Measurements from ENCODE around the gene CYP27A1. TPM values are rescaled to one million over a fixed set of nuclear protein-coding genes. Genes with fewer than 3 reads are reported as not detected.

CYP27A1 gene
- total and polyA plus RNA-seq, 2 of the 4 experiments (the other 2 are of a cell fraction) = 5.2 to 5.3 TPM

DNA sequence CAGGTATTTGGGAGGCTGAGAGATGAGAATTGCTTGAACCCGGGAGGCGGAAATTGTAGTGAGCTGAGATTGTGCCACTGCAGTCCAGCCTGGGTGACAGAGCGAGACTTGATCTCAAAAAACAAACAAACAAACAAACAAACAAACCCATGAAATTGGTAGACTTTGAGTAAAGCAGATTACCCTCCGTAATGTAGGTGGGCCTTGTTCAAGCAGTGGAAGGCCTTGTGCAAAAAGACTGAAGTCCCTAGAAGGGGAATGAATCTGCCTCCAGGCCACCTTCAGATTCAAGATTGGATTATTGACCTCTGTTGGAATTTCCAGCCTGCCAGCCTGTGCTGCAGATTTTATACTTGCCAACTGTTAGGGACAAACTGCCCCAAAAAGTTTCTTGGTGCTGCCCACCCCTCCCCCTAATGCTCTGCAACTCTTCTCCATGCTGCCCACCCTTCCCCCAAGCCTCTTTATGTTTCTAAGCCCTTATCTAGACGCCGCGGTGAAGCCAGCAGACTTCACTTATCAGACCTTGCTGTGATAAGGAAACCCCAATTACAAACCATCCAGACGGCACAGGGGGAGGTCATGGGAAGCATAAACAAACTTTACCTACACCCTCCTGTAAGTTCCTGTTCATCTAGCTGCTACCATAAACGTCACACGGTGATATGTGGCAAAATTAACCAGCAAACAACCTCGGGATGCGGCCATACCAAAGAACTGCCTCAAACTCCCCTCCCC, 17.0 kb downstream of the CYP27A1 start:
- ChIA-PET CTCF (no interaction called here), POLR2A (ENCODE audit: unreplicated experiment) (no interaction called here)
- dilution Hi-C loops (cut with HindIII; ENCODE audit: low sequenced_read_pairs, unreplicated experiment) (no loop called here), in situ Hi-C loops (cut with MboI; ENCODE audit: low sequenced_read_pairs) (no loop called here), intact Hi-C loops (cut with micrococcal nuclease) (no loop called here)
- Histone ChIP-seq H3K36me3 (ENCODE audit: control insufficient read depth, insufficient read depth, low read length) (no peaks in the 10 kb centered on the region), H3K27ac (ENCODE audit: insufficient read depth, low read length) (no peak overlapping the region), H3K14ac (replicated peaks; ENCODE audit: low read depth, low read length) (no peak overlapping the region; the same call in 1 of the 2 replicates), H2AK5ac (ENCODE audit: low read depth, low read length) (no peak overlapping the region), H4K91ac (ENCODE audit: insufficient read depth, low read depth, low read length) (no peak overlapping the region), H2BK120ac (ENCODE audit: low read depth, low read length) (no peak overlapping the region), H3K4ac (ENCODE audit: low read depth, low read length) (no peak overlapping the region), H3K4me3 (ENCODE audit: insufficient read depth, low read depth, low read length) (no peak overlapping the region), H3K4me2 (ENCODE audit: low read depth, low read length) (no peak overlapping the region), H2BK5ac (ENCODE audit: low read depth, low read length, poor library complexity, severe bottlenecking) (no peak overlapping the region), H2BK20ac (ENCODE audit: low read depth, low read length) (no peak overlapping the region), H4K8ac (ENCODE audit: low read depth in 2 of 2, low read length in 2 of 2) (no peak overlapping the region), H4K5ac (ENCODE audit: low read depth, low read length) (no peak overlapping the region), H3K27me3 (ENCODE audit: control insufficient read depth, insufficient read depth, low read length) (peaks cover 2% of the 10 kb centered on the region), H3K9me1 (ENCODE audit: insufficient read depth, low read length) (no peaks in the 10 kb centered on the region), H3K23ac (ENCODE audit: low read depth, low read length) (no peak overlapping the region), H2BK15ac (ENCODE audit: low read depth, low read length) (no peak overlapping the region), H3K9me3 (ENCODE audit: control insufficient read depth, insufficient read depth, low read length) (no peaks in the 10 kb centered on the region), H2AK9ac (replicated peaks; ENCODE audit: low read depth, low read length, poor library complexity) (no peak overlapping the region), H2AFZ (replicated peaks; ENCODE audit: low read length, poor library complexity) (no peak overlapping the region), H3K4me1 (ENCODE audit: control insufficient read depth, insufficient read depth, low read length) (no peaks in the 10 kb centered on the region), H3K79me1 (ENCODE audit: low read depth in 1 of 2, low read length in 2 of 2) (no peaks in the 10 kb centered on the region), H4K20me1 (ENCODE audit: insufficient read depth, low read length) (no peaks in the 10 kb centered on the region), H3K18ac (ENCODE audit: low read depth, low read length) (no peak overlapping the region), H3K56ac (ENCODE audit: extremely low read depth, insufficient read depth, low read length) (no peak overlapping the region), H3K9ac (ENCODE audit: low read depth, low read length) (no peak overlapping the region)
- BruUV-seq (replicated peaks) = no TSS peak
- TF ChIP-seq RAD21 (IDR thresholded peaks at IDR 0.05; ENCODE audit: low read length) = no peak
- no peak for TF ChIP-seq FOS (IDR thresholded peaks at IDR 0.05; ENCODE audit: low read depth, low read length)
- no peak for TF ChIP-seq MAZ (IDR thresholded peaks at IDR 0.05; ENCODE audit: borderline replicate concordance, low read depth, low read length)
- TF ChIP-seq BHLHE40 (IDR thresholded peaks at IDR 0.05; ENCODE audit: low read depth, low read length) = no peak
- no peak for TF ChIP-seq CHD1 (IDR thresholded peaks at IDR 0.05; ENCODE audit: low read depth, low read length)
- WGBS, 2 experiments (ENCODE audit: extremely low coverage in 2 of 2, insufficient read length in 1 of 2) = 29% methylated on average over 5 of the region's 12 CpGs; no CpG with 5 or more reads in 1 of the 2 experiments
- DNase-seq (peak; percentile 38), ATAC-seq (ENCODE audit: low read depth) (no peak)

Measured in IMR-90 (cell line).